ENCODE results near the gene BTRC. TPM values are rescaled to one million over a fixed set of nuclear protein-coding genes. Genes with fewer than 3 reads are reported as not detected.
"Not testable (repeated sequence)": the region's sequence is repeated elsewhere in the genome, so short reads cannot be mapped to it uniquely, and the experiment has no call there.

BTRC gene
- total RNA-seq, 1 donor from 2014 or later, result 28.6 TPM

DNA sequence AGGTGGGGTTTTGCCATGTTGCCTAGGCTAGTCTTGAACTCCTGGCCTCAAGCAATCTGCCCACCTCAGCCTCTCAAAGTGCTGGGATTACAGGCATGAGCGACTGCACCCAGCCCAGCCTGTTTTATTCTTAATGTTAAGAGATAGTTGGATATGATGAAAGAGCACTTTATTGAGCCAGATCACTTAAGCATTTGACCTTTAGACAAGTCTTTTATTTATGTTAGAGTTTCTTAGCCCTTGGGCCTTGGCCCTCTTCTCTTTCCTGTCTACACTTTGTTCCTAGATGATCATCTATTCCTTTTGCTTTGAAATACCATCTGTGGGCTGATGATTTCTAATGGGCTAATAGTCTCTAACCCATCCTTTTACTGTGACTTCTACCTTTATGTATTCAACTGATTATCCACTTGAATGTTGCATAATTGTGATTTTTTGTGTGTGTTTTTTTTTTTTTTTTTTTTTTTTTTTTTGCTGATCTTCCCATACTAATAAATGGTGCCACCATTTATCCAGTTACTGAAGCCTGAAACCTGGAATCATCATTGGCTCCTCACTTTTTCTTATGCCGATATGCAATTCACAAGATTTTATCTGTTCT lies 34.8 kb downstream of the BTRC start:
- no peak overlapping the region for H3K4me3 Mint-ChIP-seq (ENCODE audit: unreplicated experiment)
- no peaks in the 10 kb centered on the region for H3K27me3 Mint-ChIP-seq (ENCODE audit: low read depth)
- H3K36me3 Mint-ChIP-seq (ENCODE audit: low read depth), result no peaks in the 10 kb centered on the region
- TF ChIP-seq, protein P1, sequence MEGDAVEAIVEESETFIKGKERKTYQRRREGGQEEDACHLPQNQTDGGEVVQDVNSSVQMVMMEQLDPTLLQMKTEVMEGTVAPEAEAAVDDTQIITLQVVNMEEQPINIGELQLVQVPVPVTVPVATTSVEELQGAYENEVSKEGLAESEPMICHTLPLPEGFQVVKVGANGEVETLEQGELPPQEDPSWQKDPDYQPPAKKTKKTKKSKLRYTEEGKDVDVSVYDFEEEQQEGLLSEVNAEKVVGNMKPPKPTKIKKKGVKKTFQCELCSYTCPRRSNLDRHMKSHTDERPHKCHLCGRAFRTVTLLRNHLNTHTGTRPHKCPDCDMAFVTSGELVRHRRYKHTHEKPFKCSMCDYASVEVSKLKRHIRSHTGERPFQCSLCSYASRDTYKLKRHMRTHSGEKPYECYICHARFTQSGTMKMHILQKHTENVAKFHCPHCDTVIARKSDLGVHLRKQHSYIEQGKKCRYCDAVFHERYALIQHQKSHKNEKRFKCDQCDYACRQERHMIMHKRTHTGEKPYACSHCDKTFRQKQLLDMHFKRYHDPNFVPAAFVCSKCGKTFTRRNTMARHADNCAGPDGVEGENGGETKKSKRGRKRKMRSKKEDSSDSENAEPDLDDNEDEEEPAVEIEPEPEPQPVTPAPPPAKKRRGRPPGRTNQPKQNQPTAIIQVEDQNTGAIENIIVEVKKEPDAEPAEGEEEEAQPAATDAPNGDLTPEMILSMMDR (IDR thresholded peaks at IDR 0.05), result no peak
- DNase-seq (ENCODE audit: low spot score), result no peak
- no peak overlapping the region for H3K27ac Mint-ChIP-seq (ENCODE audit: unreplicated experiment)
- H3K4me1 Mint-ChIP-seq (ENCODE audit: low read depth), result peaks cover 23% of the 10 kb centered on the region
- no peaks in the 10 kb centered on the region for H3K9me3 Mint-ChIP-seq (ENCODE audit: low read depth)

DNA sequence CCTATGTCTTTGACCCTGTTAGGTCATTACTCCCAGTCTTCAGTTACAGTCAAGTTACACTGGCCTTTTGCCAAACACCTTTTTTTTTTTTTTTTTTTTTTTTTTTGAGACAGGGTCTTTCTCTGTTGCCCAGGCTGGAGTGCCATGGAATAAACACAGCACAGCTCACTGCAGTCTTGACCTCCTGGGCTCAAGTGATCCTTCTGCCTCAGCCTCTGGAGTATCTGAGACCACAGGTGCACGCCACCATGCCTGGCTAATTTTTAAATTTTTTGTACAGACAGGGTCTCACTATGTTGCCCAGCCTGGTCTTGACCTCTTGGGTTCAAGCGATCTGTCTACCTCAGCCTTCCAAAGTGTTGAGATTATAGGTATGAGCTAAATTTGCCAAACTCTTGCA lies 35.6 kb downstream of the BTRC start:
- not testable (repeated sequence) for H3K36me3 Mint-ChIP-seq (ENCODE audit: low read depth); H3K27ac Mint-ChIP-seq (ENCODE audit: unreplicated experiment); H3K9me3 Mint-ChIP-seq (ENCODE audit: low read depth); H3K4me3 Mint-ChIP-seq (ENCODE audit: unreplicated experiment); H3K27me3 Mint-ChIP-seq (ENCODE audit: low read depth); DNase-seq (ENCODE audit: low spot score)
- peaks cover 26% of the 10 kb centered on the region for H3K4me1 Mint-ChIP-seq (ENCODE audit: low read depth)

DNA sequence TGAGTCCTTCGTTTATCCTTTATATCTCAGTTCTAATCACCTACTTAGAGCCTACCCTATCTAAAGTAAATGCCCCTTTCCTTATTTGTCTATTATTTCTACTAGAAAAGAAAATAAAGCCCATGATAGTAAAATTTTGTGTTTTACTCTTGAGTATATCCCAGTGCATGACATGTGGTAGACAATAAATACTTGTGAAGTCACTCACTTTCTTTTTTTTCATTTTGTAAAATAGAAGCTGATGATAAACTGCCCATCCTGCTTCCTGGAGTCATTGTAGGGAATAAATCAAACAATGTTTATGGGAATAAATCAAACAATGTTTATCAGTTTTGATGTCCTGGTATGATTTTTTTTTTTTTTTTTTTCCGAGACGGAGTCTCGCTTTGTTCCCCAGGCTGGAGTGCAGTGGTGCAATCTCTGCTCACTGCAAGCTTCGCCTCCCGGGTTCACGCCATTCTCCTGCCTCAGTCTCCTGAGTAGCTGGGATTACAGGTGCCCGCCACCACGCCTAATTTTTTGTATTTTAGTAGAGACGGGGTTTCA lies 36.1 kb downstream of the BTRC start:
- Mint-ChIP-seq H3K4me1 (ENCODE audit: low read depth) (peaks cover 26% of the 10 kb centered on the region), H3K27me3 (ENCODE audit: low read depth) (no peaks in the 10 kb centered on the region), H3K27ac (ENCODE audit: unreplicated experiment) (no peak overlapping the region), H3K4me3 (ENCODE audit: unreplicated experiment) (no peak overlapping the region), H3K36me3 (ENCODE audit: low read depth) (no peaks in the 10 kb centered on the region), H3K9me3 (ENCODE audit: low read depth) (no peaks in the 10 kb centered on the region)
- TF ChIP-seq, protein P1 (IDR thresholded peaks at IDR 0.05), result no peak
- DNase-seq (ENCODE audit: low spot score), result no peak

DNA sequence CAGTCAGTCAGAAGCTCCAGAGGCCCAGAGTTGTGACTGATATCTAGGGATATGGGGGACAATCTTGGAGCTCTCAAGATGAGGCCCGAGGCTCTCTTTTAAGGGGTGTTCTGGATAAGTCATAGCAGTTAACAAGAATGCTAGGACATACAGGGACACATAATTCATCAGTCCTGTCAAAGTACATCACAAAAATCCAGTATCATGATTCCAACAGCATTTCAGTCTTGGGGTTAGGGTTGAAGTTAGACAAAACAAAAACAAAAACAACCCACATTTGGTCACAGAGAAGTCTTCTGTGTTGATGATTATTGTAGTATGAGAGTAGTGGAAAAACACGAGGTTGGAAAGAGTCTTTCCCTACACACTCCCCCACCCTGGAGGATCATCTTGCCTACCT lies 39.4 kb downstream of the BTRC start:
- no peaks in the 10 kb centered on the region for H3K9me3 Mint-ChIP-seq (ENCODE audit: low read depth)
- no peak for DNase-seq (ENCODE audit: low spot score)
- H3K4me3 Mint-ChIP-seq (ENCODE audit: unreplicated experiment), result no peak overlapping the region
- TF ChIP-seq, protein P1 (IDR thresholded peaks at IDR 0.05), result no peak
- peaks cover 24% of the 10 kb centered on the region for H3K4me1 Mint-ChIP-seq (ENCODE audit: low read depth)
- H3K36me3 Mint-ChIP-seq (ENCODE audit: low read depth), result no peaks in the 10 kb centered on the region
- no peaks in the 10 kb centered on the region for H3K27me3 Mint-ChIP-seq (ENCODE audit: low read depth)
- H3K27ac Mint-ChIP-seq (ENCODE audit: unreplicated experiment), result no peak overlapping the region

DNA sequence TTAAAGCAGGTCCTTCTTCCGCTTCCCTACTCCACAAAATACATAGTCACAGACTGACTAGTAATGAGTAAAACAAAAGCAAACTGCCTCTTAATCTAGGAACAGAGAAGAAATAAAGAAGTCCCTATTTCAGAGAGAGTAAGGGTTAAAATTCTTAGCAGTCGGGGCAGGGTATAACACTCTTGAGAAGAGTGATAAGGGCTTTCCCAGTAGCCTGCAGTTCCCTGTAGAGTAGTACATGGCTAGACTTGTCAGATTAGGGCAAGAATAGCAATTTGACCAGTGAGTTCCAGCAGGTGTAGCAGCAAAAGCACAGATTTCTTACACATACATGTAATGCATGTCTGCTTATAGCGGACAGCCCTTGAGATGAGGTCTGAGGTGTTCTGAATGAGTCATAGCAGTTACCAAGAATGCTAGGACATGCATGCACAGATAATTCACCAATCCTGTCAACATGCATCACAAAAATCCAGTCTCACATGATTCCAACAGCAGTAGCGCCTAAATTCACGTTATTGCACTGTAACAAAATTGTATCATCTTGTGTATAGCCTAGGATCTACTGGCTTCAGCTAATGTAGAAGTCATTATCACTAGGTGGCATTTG lies 40.7 kb downstream of the BTRC start:
- Mint-ChIP-seq H3K9me3 (ENCODE audit: low read depth) (no peaks in the 10 kb centered on the region), H3K36me3 (ENCODE audit: low read depth) (no peaks in the 10 kb centered on the region), H3K27ac (ENCODE audit: unreplicated experiment) (no peak overlapping the region), H3K4me1 (ENCODE audit: low read depth) (peaks cover 18% of the 10 kb centered on the region), H3K27me3 (ENCODE audit: low read depth) (no peaks in the 10 kb centered on the region), H3K4me3 (ENCODE audit: unreplicated experiment) (no peak overlapping the region)
- TF ChIP-seq, protein P1 (IDR thresholded peaks at IDR 0.05), result no peak
- no peak for DNase-seq (ENCODE audit: low spot score)

DNA sequence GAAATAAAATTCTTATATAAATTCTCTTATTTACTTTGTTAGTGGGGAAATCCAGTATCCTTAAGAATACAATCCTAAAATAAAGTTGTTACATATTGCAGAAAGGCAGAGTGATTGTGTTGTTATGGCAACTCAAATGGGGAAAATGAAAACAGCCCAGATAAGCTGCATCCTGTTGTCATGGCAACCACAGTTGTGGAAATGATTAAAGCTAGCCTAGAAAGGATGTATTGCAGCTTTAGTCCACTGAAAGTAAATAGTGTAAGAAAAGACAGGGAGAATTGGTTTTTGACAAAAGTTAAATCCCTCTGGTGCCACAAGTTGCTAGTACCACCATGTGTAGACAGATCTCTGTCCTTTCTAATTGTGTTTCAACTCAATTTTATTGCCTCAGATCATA lies 43.2 kb downstream of the BTRC start:
- no peak overlapping the region for H3K4me3 Mint-ChIP-seq (ENCODE audit: unreplicated experiment)
- no peaks in the 10 kb centered on the region for H3K9me3 Mint-ChIP-seq (ENCODE audit: low read depth)
- TF ChIP-seq, protein P1 (IDR thresholded peaks at IDR 0.05), result no peak
- no peaks in the 10 kb centered on the region for H3K36me3 Mint-ChIP-seq (ENCODE audit: low read depth)
- H3K27me3 Mint-ChIP-seq (ENCODE audit: low read depth), result no peaks in the 10 kb centered on the region
- H3K27ac Mint-ChIP-seq (ENCODE audit: unreplicated experiment), result no peak overlapping the region
- no peak for DNase-seq (ENCODE audit: low spot score)
- H3K4me1 Mint-ChIP-seq (ENCODE audit: low read depth), result peaks cover 16% of the 10 kb centered on the region

Measured in chondrocyte (in vitro differentiated cells).